ENCODE measurements around the gene TMCO1. TPM values are rescaled to one million over a fixed set of nuclear protein-coding genes. Genes with fewer than 3 reads are reported as not detected.

The TMCO1 gene
- total RNA-seq, 1 experiment from 2014 or later, result 138 TPM

GRCh38 chr1:165762725-165763124, 5.9 kb downstream of the TMCO1 start:
- Histone ChIP-seq H3K9me3 (no peaks in the 10 kb centered on the region), H3K4me3 (ENCODE audit: low read depth, low read length) (no peak overlapping the region), H3K36me3 (ENCODE audit: control insufficient read depth, insufficient read depth, low read length) (no peaks in the 10 kb centered on the region; the same call in none of the 2 replicates), H3K4me1 (peaks cover 2% of the 10 kb centered on the region), H3K27me3 (replicated peaks; ENCODE audit: control insufficient read depth, insufficient read depth, low read length) (no peaks in the 10 kb centered on the region)
- ChIA-PET POLR2A (no interaction called here), CTCF (no interaction called here)
- H3K27ac Mint-ChIP-seq (ENCODE audit: unreplicated experiment), result no peak overlapping the region
- no peak for DNase-seq
- no peaks in the 10 kb centered on the region for H3K27me3 Mint-ChIP-seq (ENCODE audit: insufficient read depth, unreplicated experiment)
- no peaks in the 10 kb centered on the region for H3K9me3 Mint-ChIP-seq (ENCODE audit: unreplicated experiment)
- peaks cover 53% of the 10 kb centered on the region for H3K36me3 Mint-ChIP-seq (ENCODE audit: insufficient read depth, unreplicated experiment)
- TF ChIP-seq, protein P1, sequence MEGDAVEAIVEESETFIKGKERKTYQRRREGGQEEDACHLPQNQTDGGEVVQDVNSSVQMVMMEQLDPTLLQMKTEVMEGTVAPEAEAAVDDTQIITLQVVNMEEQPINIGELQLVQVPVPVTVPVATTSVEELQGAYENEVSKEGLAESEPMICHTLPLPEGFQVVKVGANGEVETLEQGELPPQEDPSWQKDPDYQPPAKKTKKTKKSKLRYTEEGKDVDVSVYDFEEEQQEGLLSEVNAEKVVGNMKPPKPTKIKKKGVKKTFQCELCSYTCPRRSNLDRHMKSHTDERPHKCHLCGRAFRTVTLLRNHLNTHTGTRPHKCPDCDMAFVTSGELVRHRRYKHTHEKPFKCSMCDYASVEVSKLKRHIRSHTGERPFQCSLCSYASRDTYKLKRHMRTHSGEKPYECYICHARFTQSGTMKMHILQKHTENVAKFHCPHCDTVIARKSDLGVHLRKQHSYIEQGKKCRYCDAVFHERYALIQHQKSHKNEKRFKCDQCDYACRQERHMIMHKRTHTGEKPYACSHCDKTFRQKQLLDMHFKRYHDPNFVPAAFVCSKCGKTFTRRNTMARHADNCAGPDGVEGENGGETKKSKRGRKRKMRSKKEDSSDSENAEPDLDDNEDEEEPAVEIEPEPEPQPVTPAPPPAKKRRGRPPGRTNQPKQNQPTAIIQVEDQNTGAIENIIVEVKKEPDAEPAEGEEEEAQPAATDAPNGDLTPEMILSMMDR (IDR thresholded peaks at IDR 0.05; ENCODE audit: insufficient read depth in 1 of 2, low read depth in 1 of 2, low read length in 1 of 2, severe bottlenecking in 1 of 2, unreplicated experiment in 1 of 2), result no peak
- intact Hi-C loops (cut with micrococcal nuclease; ENCODE audit: unreplicated experiment), result no loop called here
- H3K4me3 Mint-ChIP-seq (ENCODE audit: unreplicated experiment), result no peak overlapping the region
- BruUV-seq (replicated peaks), result no TSS peak
- peaks cover 25% of the 10 kb centered on the region for H3K4me1 Mint-ChIP-seq (ENCODE audit: low read depth, unreplicated experiment)

- Mint-ChIP-seq H3K36me3 (ENCODE audit: insufficient read depth, unreplicated experiment) (peaks cover 27% of the 10 kb centered on the region), H3K9me3 (ENCODE audit: unreplicated experiment) (no peaks in the 10 kb centered on the region), H3K27ac (ENCODE audit: unreplicated experiment) (no peak overlapping the region), H3K27me3 (ENCODE audit: insufficient read depth, unreplicated experiment) (no peaks in the 10 kb centered on the region), H3K4me3 (ENCODE audit: unreplicated experiment) (no peak overlapping the region), H3K4me1 (ENCODE audit: low read depth, unreplicated experiment) (peaks cover under 1% of the 10 kb centered on the region)
- Histone ChIP-seq H3K27me3 (replicated peaks; ENCODE audit: control insufficient read depth, insufficient read depth, low read length) (no peaks in the 10 kb centered on the region), H3K9me3 (no peaks in the 10 kb centered on the region), H3K36me3 (ENCODE audit: control insufficient read depth, insufficient read depth, low read length) (no peaks in the 10 kb centered on the region; the same call in 1 of the 2 replicates), H3K4me1 (no peaks in the 10 kb centered on the region), H3K4me3 (ENCODE audit: low read depth, low read length) (no peak overlapping the region)
- POLR2A ChIA-PET, result no interaction called here
- no TSS peak for BruUV-seq (replicated peaks)
- DNase-seq, result no peak
- TF ChIP-seq, protein P1 (IDR thresholded peaks at IDR 0.05; ENCODE audit: insufficient read depth in 1 of 2, low read depth in 1 of 2, low read length in 1 of 2, severe bottlenecking in 1 of 2, unreplicated experiment in 1 of 2), result no peak
- intact Hi-C loops (cut with micrococcal nuclease; ENCODE audit: unreplicated experiment), result no loop called here
- CTCF ChIA-PET, result no interaction called here
These were observed 9.6 kb downstream of the TMCO1 start for GRCh38 chr1:165759095-165759494.

DNA sequence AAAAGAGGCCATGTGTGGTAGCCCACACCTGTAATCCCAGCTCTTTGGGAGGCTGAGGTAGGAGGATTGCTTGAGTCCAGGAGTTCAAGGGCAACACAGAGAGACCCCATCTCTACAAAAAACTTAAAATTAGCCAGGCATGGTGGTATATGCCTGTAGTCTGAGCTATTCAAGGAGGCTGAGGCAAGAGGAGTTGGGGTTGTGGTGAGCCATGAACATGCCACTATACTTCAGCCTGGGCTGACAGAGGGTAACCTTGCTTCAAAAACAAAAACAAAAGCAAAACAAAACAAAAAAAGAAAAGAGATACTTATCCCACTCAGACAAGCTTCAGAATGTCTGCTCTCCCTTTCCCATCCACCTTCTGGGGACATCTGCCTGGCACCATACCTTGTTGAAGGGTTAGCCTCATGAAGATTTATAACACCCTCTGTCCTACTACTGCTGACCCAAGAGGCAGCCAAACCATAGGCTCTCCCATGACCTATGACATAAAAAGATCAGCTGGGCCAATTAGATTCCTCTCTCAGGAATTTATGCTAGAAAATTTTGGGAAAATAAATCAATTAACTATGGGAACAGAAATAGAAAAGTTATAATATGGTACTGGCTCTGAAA, 13.2 kb downstream of the TMCO1 start:
- H3K4me1 ChIP-seq, result no peaks in the 10 kb centered on the region
- no peaks in the 10 kb centered on the region; the same call in 1 of the 2 replicates for H3K36me3 ChIP-seq (ENCODE audit: control insufficient read depth, insufficient read depth, low read length)
- H3K27me3 ChIP-seq (replicated peaks; ENCODE audit: control insufficient read depth, insufficient read depth, low read length), result no peaks in the 10 kb centered on the region
- intact Hi-C loops (cut with micrococcal nuclease; ENCODE audit: unreplicated experiment), result no loop called here
- no peaks in the 10 kb centered on the region for H3K4me1 Mint-ChIP-seq (ENCODE audit: low read depth, unreplicated experiment)
- no peaks in the 10 kb centered on the region for H3K9me3 Mint-ChIP-seq (ENCODE audit: unreplicated experiment)
- H3K36me3 Mint-ChIP-seq (ENCODE audit: insufficient read depth, unreplicated experiment), result peaks cover 35% of the 10 kb centered on the region
- no TSS peak for BruUV-seq (replicated peaks)
- no peak overlapping the region for H3K4me3 ChIP-seq (ENCODE audit: low read depth, low read length)
- DNase-seq, result no peak
- no peak overlapping the region for H3K4me3 Mint-ChIP-seq (ENCODE audit: unreplicated experiment)
- H3K9me3 ChIP-seq, result no peaks in the 10 kb centered on the region
- H3K27me3 Mint-ChIP-seq (ENCODE audit: insufficient read depth, unreplicated experiment), result no peaks in the 10 kb centered on the region
- ChIA-PET POLR2A (interaction anchor here (0.5 kb wide), 1 partner anchor 1465 kb away, joined by 5 read pairs; no protein-coding TSS in a partner anchor), CTCF (no interaction called here)
- TF ChIP-seq, protein P1 (IDR thresholded peaks at IDR 0.05; ENCODE audit: insufficient read depth in 1 of 2, low read depth in 1 of 2, low read length in 1 of 2, severe bottlenecking in 1 of 2, unreplicated experiment in 1 of 2), result no peak
- H3K27ac Mint-ChIP-seq (ENCODE audit: unreplicated experiment), result no peak overlapping the region

All from Caco-2 (cell line).